Naive thymus-derived CD4-positive, alpha-beta T cell (primary cell): Measurements from ENCODE around the gene TSHZ2. TPM values are rescaled to one million over a fixed set of nuclear protein-coding genes. Genes with fewer than 3 reads are reported as not detected.

Source experiments
- ATAC-seq: fragments of 150-1000 bp; cut with Tn5 transposase; 2 replicates; pipeline ENCODE4 v1.10.0; 2021; ENCODE audit warnings: mild to moderate bottlenecking, moderate library complexity
- CTCF ChIA-PET: fragments of 350-600 bp; sonication (Branson Sonifier 250); formaldehyde crosslinking; loops from one replicate; lab custom pipeline; 2021; ENCODE audit warnings: antibody characterized with exemption; lab: Charles Lee
- POLR2A ChIA-PET: fragments of 350-600 bp; sonication (Branson Sonifier 250); formaldehyde crosslinking; loops from one replicate; lab custom pipeline; 2021; ENCODE audit warnings: antibody characterized with exemption, inconsistent platforms; lab: Charles Lee
- DNase-seq, 9 donors: peaks; one replicate each; pipeline versions ENCODE4 v3.0.0 to v3.0.0-alpha.2; 2020 to 2022; ENCODE audit warnings: mixed read lengths in 1 of 9
- H3K27ac ChIP-seq: one replicate; pipeline ENCODE4 v1.7.0; 2013; ENCODE audit warnings: mild to moderate bottlenecking, low read depth, low read length, moderate library complexity
- H3K27me3 ChIP-seq, 2 donors: one replicate each; pipeline ENCODE4 v1.7.0; 2013; ENCODE audit warnings: low read length in 2 of 2, mild to moderate bottlenecking in 2 of 2, moderate library complexity in 2 of 2; ENCODE audit not compliant: control insufficient read depth in 2 of 2, insufficient read depth in 2 of 2
- H3K36me3 ChIP-seq, 3 experiments: 1 replicate in 2 of 3; 2 replicates in 1 of 3; pipeline ENCODE4 v1.7.0; 2013; ENCODE audit warnings: low read length in 3 of 3, mild to moderate bottlenecking in 3 of 3, moderate library complexity in 1 of 3; ENCODE audit not compliant: insufficient read depth in 3 of 3, control insufficient read depth in 2 of 3
- H3K4me1 ChIP-seq, 2 donors: one replicate each; pipeline ENCODE4 v1.7.0; 2013; ENCODE audit warnings: low read length in 2 of 2, mild to moderate bottlenecking in 2 of 2, moderate library complexity in 1 of 2; ENCODE audit not compliant: control insufficient read depth in 2 of 2, insufficient read depth in 2 of 2
- H3K4me3 ChIP-seq: 2 replicates; pipeline ENCODE4 v1.7.0; 2013; ENCODE audit warnings: mild to moderate bottlenecking, low read length
- H3K9me3 ChIP-seq, 3 experiments: 1 replicate in 2 of 3; 2 replicates in 1 of 3; pipeline ENCODE4 v1.7.0; 2013; ENCODE audit warnings: low read length in 3 of 3; ENCODE audit not compliant: control insufficient read depth in 2 of 3
- H3K27ac Mint-ChIP-seq, 9 donors: one replicate each; pipeline ENCODE4 v1.8.0; 2020 to 2022; ENCODE audit warnings: mixed read lengths in 9 of 9, mild to moderate bottlenecking in 8 of 9, moderate library complexity in 5 of 9, inconsistent platforms in 2 of 9
- H3K27me3 Mint-ChIP-seq, 5 donors: one replicate each; pipeline ENCODE4 v1.8.0; 2021 to 2022; ENCODE audit warnings: mixed read lengths in 5 of 5, mild to moderate bottlenecking in 1 of 5
- H3K36me3 Mint-ChIP-seq, 5 donors: one replicate each; pipeline ENCODE4 v1.8.0; 2020 to 2022; ENCODE audit warnings: mixed read lengths in 5 of 5, mild to moderate bottlenecking in 3 of 5, inconsistent platforms in 1 of 5
- H3K4me1 Mint-ChIP-seq, 7 donors: one replicate each; pipeline ENCODE4 v1.8.0; 2020 to 2022; ENCODE audit warnings: mixed read lengths in 7 of 7, mild to moderate bottlenecking in 3 of 7, inconsistent platforms in 1 of 7
- H3K4me3 Mint-ChIP-seq, 10 donors: one replicate each; pipeline ENCODE4 v1.8.0; 2020 to 2022; ENCODE audit warnings: mild to moderate bottlenecking in 10 of 10, mixed read lengths in 10 of 10, moderate library complexity in 6 of 10, inconsistent platforms in 2 of 10
- H3K9me3 Mint-ChIP-seq, 11 donors: one replicate each; pipeline ENCODE4 v1.8.0; 2020 to 2022; ENCODE audit warnings: mixed read lengths in 11 of 11, mild to moderate bottlenecking in 4 of 11, inconsistent platforms in 1 of 11, moderate library complexity in 1 of 11
- intact Hi-C, 2 donors: fragments of 100-400 bp; cut with micrococcal nuclease; formaldehyde crosslinking; loops; one replicate each; pipeline ENCODE4 v1.15.1; 2023
- polyA plus RNA-seq, 2 donors: library from polyadenylated mRNA; unstranded; fragments of 300-500 nt; fragmentation: Illumina TruSeq; gene quantifications; one replicate each; pipeline ENCODE4 v1.2.3, GENCODE V29; 2021
- total RNA-seq, 6 experiments: library from RNA in 5 of 6; stranded (reverse) in 5 of 6; gene quantifications; 1 replicate in 5 of 6; 2 replicates in 1 of 6; pipeline ENCODE4 v1.2.3 and lab custom pipeline; 2021 to 2026

The TSHZ2 gene
- total and polyA plus RNA-seq, 7 experiments from 2014 or later, result 6.0 to 84.5 (median 42.5) TPM

- no peak overlapping the region for H3K27ac Mint-ChIP-seq
- no peak for ATAC-seq
- Histone ChIP-seq H3K9me3 (peaks cover 0 to 7% (median 0%) of the 10 kb centered on the region in 3 experiments), H3K27me3 (no peaks in the 10 kb centered on the region), H3K4me1 (no peaks in the 10 kb centered on the region), H3K36me3 (no peaks in the 10 kb centered on the region), H3K4me3 (no peak overlapping the region), H3K27ac (no peak overlapping the region)
- POLR2A ChIA-PET, result interaction anchor here (0.9 kb wide), 1 partner anchor 9 kb away, joined by 3 read pairs; no protein-coding TSS in a partner anchor
- DNase-seq, result no peak
- CTCF ChIA-PET, result no interaction called here
- peaks cover 0 to 40% (median 10%) of the 10 kb centered on the region in 11 donors for H3K9me3 Mint-ChIP-seq
- H3K4me1 Mint-ChIP-seq, result peaks cover 0 to 8% (median 2%) of the 10 kb centered on the region in 7 donors
- no peak overlapping the region for H3K4me3 Mint-ChIP-seq
- H3K27me3 Mint-ChIP-seq, result peaks cover 0 to 5% (median 0%) of the 10 kb centered on the region in 5 donors
- intact Hi-C loops, result no loop called here
- H3K36me3 Mint-ChIP-seq, result peaks cover 16 to 70% (median 58%) of the 10 kb centered on the region in 5 donors
Observed at GRCh38 chr20:53349730-53350129, 377.6 kb downstream of the TSHZ2 start.

- CTCF ChIA-PET, result no interaction called here
Observed at GRCh38 chr20:53352727-53353440, 380.7 kb downstream of the TSHZ2 start.

GRCh38 chr20:53354314-53354713 is 382.2 kb downstream of the TSHZ2 start:
- Histone ChIP-seq H3K4me3 (no peak overlapping the region), H3K36me3 (no peaks in the 10 kb centered on the region), H3K27ac (no peak overlapping the region), H3K27me3 (no peaks in the 10 kb centered on the region), H3K4me1 (no peaks in the 10 kb centered on the region), H3K9me3 (peaks cover 0 to 7% (median 5%) of the 10 kb centered on the region in 3 experiments)
- ATAC-seq (no peak), DNase-seq (no peak)
- H3K4me3 Mint-ChIP-seq, result no peak overlapping the region
- intact Hi-C loops, result no loop called here
- H3K36me3 Mint-ChIP-seq, result peaks cover 15 to 62% (median 46%) of the 10 kb centered on the region in 5 donors
- H3K27ac Mint-ChIP-seq, result no peak overlapping the region
- peaks cover 0 to 5% (median 0%) of the 10 kb centered on the region in 7 donors for H3K4me1 Mint-ChIP-seq
- CTCF ChIA-PET, result no interaction called here
- POLR2A ChIA-PET, result no interaction called here
- H3K9me3 Mint-ChIP-seq, result peaks cover 5 to 52% (median 19%) of the 10 kb centered on the region in 11 donors
- peaks cover 0 to 3% (median 0%) of the 10 kb centered on the region in 5 donors for H3K27me3 Mint-ChIP-seq

More at GRCh38 chr20:53352727-53353440, 380.7 kb downstream of the TSHZ2 start:
- intact Hi-C loops, result no loop called here
- Mint-ChIP-seq H3K36me3 (peaks cover 17 to 70% (median 58%) of the 10 kb centered on the region in 5 donors), H3K9me3 (peaks cover 5 to 58% (median 19%) of the 10 kb centered on the region in 11 donors), H3K27ac (no peak overlapping the region), H3K27me3 (peaks cover 0 to 3% (median 0%) of the 10 kb centered on the region in 5 donors), H3K4me3 (no peak overlapping the region), H3K4me1 (peaks cover 0 to 5% (median 0%) of the 10 kb centered on the region in 7 donors)
- POLR2A ChIA-PET, result no interaction called here
- Histone ChIP-seq H3K36me3 (no peaks in the 10 kb centered on the region), H3K27me3 (no peaks in the 10 kb centered on the region), H3K4me3 (no peak overlapping the region), H3K4me1 (no peaks in the 10 kb centered on the region), H3K27ac (no peak overlapping the region), H3K9me3 (peaks cover 0 to 7% (median 5%) of the 10 kb centered on the region in 3 experiments)
- no peak for DNase-seq
- no peak for ATAC-seq

DNA sequence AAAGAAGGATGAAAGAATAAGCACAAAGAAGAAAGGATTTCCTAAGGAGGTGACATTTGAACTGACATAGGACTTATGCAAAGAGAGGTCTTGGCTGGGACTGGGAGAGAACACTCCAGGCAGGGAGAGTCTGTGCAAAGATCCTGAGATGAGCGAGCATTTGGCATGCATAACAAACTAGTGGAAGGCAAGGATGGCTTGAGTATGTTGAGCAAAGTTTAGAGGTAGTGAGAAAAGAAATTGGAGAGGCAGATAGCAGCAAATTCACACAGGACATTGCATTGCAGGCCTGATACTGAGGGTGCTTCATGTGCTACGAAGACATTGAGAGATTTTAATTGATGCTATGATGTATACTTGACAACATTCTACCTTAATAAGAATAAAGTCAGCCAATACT is 383.6 kb downstream of the TSHZ2 start:
- Histone ChIP-seq H3K9me3 (peaks cover 0 to 7% (median 5%) of the 10 kb centered on the region in 3 experiments), H3K4me1 (no peaks in the 10 kb centered on the region), H3K27me3 (no peaks in the 10 kb centered on the region), H3K27ac (no peak overlapping the region), H3K36me3 (no peaks in the 10 kb centered on the region), H3K4me3 (no peak overlapping the region)
- peaks cover 15 to 55% (median 38%) of the 10 kb centered on the region in 5 donors for H3K36me3 Mint-ChIP-seq
- intact Hi-C loops, result no loop called here
- DNase-seq (no peak), ATAC-seq (no peak)
- ChIA-PET CTCF (no interaction called here), POLR2A (no interaction called here)
- no peak overlapping the region for H3K27ac Mint-ChIP-seq
- H3K4me3 Mint-ChIP-seq, result no peak overlapping the region
- peaks cover 5 to 42% (median 16%) of the 10 kb centered on the region in 11 donors for H3K9me3 Mint-ChIP-seq
- H3K27me3 Mint-ChIP-seq, result peaks cover 0 to 3% (median 0%) of the 10 kb centered on the region in 5 donors
- H3K4me1 Mint-ChIP-seq, result peaks cover 0 to 5% (median 0%) of the 10 kb centered on the region in 7 donors

- POLR2A ChIA-PET, result no interaction called here
- intact Hi-C loops, result no loop called here
- DNase-seq, result no peak
- CTCF ChIA-PET, result no interaction called here
- Histone ChIP-seq H3K9me3 (peaks cover 0 to 5% (median 0%) of the 10 kb centered on the region in 3 experiments), H3K4me1 (no peaks in the 10 kb centered on the region), H3K4me3 (no peak overlapping the region), H3K36me3 (no peaks in the 10 kb centered on the region), H3K27me3 (no peaks in the 10 kb centered on the region), H3K27ac (no peak overlapping the region)
- Mint-ChIP-seq H3K27ac (peak overlapping the region in 1 of 9 donors; percentile 53), H3K4me3 (no peak overlapping the region), H3K27me3 (peaks cover 0 to 3% (median 0%) of the 10 kb centered on the region in 5 donors), H3K9me3 (peaks cover 4 to 22% (median 12%) of the 10 kb centered on the region in 11 donors), H3K4me1 (peaks cover 0 to 6% (median 0%) of the 10 kb centered on the region in 7 donors), H3K36me3 (peaks cover 5 to 50% (median 21%) of the 10 kb centered on the region in 5 donors)
- no peak for ATAC-seq
Observed at GRCh38 chr20:53359425-53359824, 387.3 kb downstream of the TSHZ2 start.

DNA sequence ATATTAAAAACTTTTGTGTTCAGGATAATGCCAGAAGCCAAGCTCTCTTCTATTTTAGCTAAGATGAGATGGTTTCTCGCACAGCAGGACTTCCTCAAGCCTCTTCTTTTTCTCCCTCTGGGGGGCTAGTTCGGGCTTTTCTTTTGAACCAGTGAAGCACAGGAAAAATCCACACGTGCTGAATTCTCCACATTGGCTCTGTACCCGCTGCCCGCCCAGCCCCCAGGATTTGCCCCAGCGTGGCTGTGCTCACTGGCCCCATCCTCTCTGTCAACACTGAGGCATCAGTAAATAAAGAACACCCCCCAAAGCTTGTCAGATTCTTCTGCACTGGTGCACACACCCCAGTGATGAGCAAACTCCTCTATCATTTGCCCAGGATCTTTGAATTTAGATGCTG is 388.7 kb downstream of the TSHZ2 start:
- no peak overlapping the region for H3K4me3 Mint-ChIP-seq
- DNase-seq (no peak), ATAC-seq (no peak)
- Histone ChIP-seq H3K36me3 (no peaks in the 10 kb centered on the region), H3K9me3 (peaks cover 0 to 1% (median 0%) of the 10 kb centered on the region in 3 experiments), H3K4me3 (no peak overlapping the region), H3K27me3 (no peaks in the 10 kb centered on the region), H3K4me1 (no peaks in the 10 kb centered on the region), H3K27ac (no peak overlapping the region)
- H3K4me1 Mint-ChIP-seq, result peaks cover 0 to 10% (median 0%) of the 10 kb centered on the region in 7 donors
- ChIA-PET CTCF (no interaction called here), POLR2A (interaction anchor here (0.9 kb wide), 1 partner anchor 25 kb away, joined by 3 read pairs; no protein-coding TSS in a partner anchor)
- H3K36me3 Mint-ChIP-seq, result peaks cover 0 to 40% (median 10%) of the 10 kb centered on the region in 5 donors
- no peak overlapping the region for H3K27ac Mint-ChIP-seq
- no peaks in the 10 kb centered on the region for H3K27me3 Mint-ChIP-seq
- intact Hi-C loops, result no loop called here
- peaks cover 0 to 7% (median 1%) of the 10 kb centered on the region in 11 donors for H3K9me3 Mint-ChIP-seq
